ENCODE data around the gene P2RY14. TPM values are rescaled to one million over a fixed set of nuclear protein-coding genes. Genes with fewer than 3 reads are reported as not detected.
A peak's percentile ranks its signal among the peaks of the same experiment; 100 is the strongest.

The P2RY14 gene
- 0.03 and 0.05 TPM in 2 replicates for total RNA-seq (2014; rRNA removed; shearing (Covaris generic))

- DNase-seq (ENCODE audit: low spot score): no peak
These were observed at the start of gene P2RY14 for GRCh38 chr3:151278230-151278629. Gene P2RY14 (minus strand): TSS chr3:151278542. CDS start chr3:151214316, 64,226 bp downstream.

- DNase-seq (ENCODE audit: low spot score): no peak
These were observed 49.3 kb upstream of the P2RY14 start for GRCh38 chr3:151327571-151328198.

- no peak for DNase-seq (ENCODE audit: low spot score)
These were observed 44.2 kb upstream of the P2RY14 start for GRCh38 chr3:151322511-151322910.

GRCh38 chr3:151321526-151321925 is 43.2 kb upstream of the P2RY14 start:
- DNase-seq (ENCODE audit: low spot score): no peak

- DNase-seq (ENCODE audit: low spot score): no peak
These were observed 41.8 kb upstream of the P2RY14 start for GRCh38 chr3:151320131-151320530.

GRCh38 chr3:151319628-151320027 is 41.3 kb upstream of the P2RY14 start:
- no peak for DNase-seq (ENCODE audit: low spot score)

- DNase-seq (ENCODE audit: low spot score): no peak
These were observed 40.6 kb upstream of the P2RY14 start for GRCh38 chr3:151318991-151319390.

- DNase-seq (ENCODE audit: low spot score): no peak
These were observed 40.0 kb upstream of the P2RY14 start for GRCh38 chr3:151318313-151318712.

- peak; percentile 60 for DNase-seq (ENCODE audit: low spot score)
These were observed 38.1 kb upstream of the P2RY14 start, which contains the start of gene GPR87 for GRCh38 chr3:151316267-151316991. Gene GPR87 (minus strand): TSS chr3:151316820. CDS start chr3:151300100, 16,720 bp downstream.

- DNase-seq (ENCODE audit: low spot score): no peak
These were observed 37.5 kb upstream of the P2RY14 start for GRCh38 chr3:151315846-151316245.

GRCh38 chr3:151315136-151315535 is 36.8 kb upstream of the P2RY14 start:
- DNase-seq (ENCODE audit: low spot score): no peak

- no peak for DNase-seq (ENCODE audit: low spot score)
These were observed 36.3 kb upstream of the P2RY14 start for GRCh38 chr3:151314593-151314992.

GRCh38 chr3:151314137-151314536 is 35.8 kb upstream of the P2RY14 start:
- DNase-seq (ENCODE audit: low spot score): no peak

- no peak for DNase-seq (ENCODE audit: low spot score)
These were observed 34.6 kb upstream of the P2RY14 start for GRCh38 chr3:151312972-151313371.

- no peak for DNase-seq (ENCODE audit: low spot score)
These were observed 31.2 kb upstream of the P2RY14 start for GRCh38 chr3:151309566-151309965.

GRCh38 chr3:151307583-151308488 is 29.5 kb upstream of the P2RY14 start:
- no peak for DNase-seq (ENCODE audit: low spot score)

- DNase-seq (ENCODE audit: low spot score): no peak
These were observed 28.8 kb upstream of the P2RY14 start for GRCh38 chr3:151307131-151307530.

GRCh38 chr3:151306168-151306810 is 27.9 kb upstream of the P2RY14 start:
- no peak for DNase-seq (ENCODE audit: low spot score)

- no peak for DNase-seq (ENCODE audit: low spot score)
These were observed 27.4 kb upstream of the P2RY14 start for GRCh38 chr3:151305775-151306151.

- peak; percentile 98 for DNase-seq (ENCODE audit: low spot score)
These were observed 26.9 kb upstream of the P2RY14 start for GRCh38 chr3:151305060-151305774.

- DNase-seq (ENCODE audit: low spot score): no peak
These were observed 25.4 kb upstream of the P2RY14 start for GRCh38 chr3:151303751-151304150.
